ENCODE results near the gene MYB. TPM values are rescaled to one million over a fixed set of nuclear protein-coding genes. Genes with fewer than 3 reads are reported as not detected.
A peak's percentile ranks its signal among the peaks of the same experiment; 100 is the strongest.
"Not testable (repeated sequence)": the region's sequence is repeated elsewhere in the genome, so short reads cannot be mapped to it uniquely, and the experiment has no call there.

Gene MYB
- total RNA-seq, 1 donor from 2014 or later, result not detected

DNA sequence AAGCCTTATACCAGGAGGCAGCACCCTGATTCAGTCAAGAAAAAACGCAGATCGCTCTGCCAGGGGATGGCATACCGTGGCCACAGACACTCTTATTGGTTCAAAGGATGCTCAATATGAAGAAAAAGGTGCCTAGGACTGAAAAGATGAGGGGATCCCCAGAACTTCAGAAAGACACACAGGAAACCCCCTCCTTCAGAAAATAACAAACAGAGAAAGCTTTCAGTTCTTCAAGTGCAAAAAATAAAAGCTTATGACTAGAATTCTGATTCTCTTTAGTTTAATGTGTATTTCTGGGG is 17.7 kb upstream of the MYB start:
- DNase-seq (ENCODE audit: low read depth), result no peak

DNA sequence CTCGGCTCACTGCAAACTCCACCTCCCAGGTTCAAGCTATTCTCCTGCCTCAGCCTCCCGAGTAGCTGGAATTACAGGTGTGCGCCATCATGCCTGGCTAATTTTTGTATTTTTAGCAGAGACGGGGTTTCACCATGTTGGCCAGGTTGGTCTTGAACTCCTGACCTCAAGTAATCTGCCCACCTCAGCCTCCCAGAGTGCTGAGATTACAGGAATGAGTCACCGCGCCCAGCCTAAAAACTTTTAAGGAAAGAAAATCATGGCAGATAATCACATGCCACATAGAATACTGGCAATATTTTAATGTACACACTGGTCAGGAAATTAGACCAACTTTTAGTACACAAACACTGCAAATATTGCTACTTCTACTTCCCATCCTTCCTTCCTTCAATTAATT is 16.7 kb upstream of the MYB start:
- not testable (repeated sequence) for DNase-seq (ENCODE audit: low read depth)

- no peak for DNase-seq (ENCODE audit: low read depth)
Observed at GRCh38 chr6:135165031-135165430, 16.1 kb upstream of the MYB start.

- DNase-seq (ENCODE audit: low read depth), result no peak
Observed at GRCh38 chr6:135166515-135166914, 14.6 kb upstream of the MYB start.

DNA sequence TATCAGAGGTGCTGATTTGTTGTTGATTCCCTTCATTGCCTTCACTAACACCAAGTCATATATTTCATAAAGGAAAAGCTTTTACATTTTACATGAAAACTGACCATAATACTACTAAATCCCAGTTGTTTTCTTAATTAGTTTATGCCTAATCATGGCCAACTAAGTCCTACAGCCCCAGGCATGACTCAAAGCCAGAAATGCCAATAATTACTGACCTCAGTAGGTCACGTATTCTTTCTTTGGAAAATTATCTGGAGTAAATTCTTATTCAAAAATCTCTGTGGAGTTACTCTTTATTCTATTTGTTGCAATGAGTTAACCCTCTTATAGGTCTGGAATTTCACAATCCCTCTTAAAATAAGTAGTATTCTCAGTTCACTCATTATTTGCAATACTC is 13.5 kb upstream of the MYB start:
- no peak for DNase-seq (ENCODE audit: low read depth)

DNA sequence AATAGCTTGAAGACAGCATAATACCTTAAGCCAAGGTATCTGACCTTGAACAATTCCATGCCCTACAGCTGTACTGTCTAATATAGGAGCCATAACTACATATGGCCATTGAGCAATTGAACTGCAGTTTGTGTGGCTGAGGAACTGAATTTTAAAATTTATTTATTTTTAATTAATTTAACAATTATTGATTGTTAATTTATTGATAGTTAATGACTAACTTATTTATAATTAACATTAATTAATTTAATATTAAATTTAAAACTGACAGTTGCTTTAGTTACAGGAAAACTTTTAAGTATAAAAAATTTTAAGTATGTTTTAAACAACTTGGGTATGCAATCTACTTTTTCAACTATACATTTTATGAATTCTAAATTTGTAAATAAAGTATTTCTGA is 12.3 kb upstream of the MYB start:
- DNase-seq (ENCODE audit: low read depth), result no peak

DNA sequence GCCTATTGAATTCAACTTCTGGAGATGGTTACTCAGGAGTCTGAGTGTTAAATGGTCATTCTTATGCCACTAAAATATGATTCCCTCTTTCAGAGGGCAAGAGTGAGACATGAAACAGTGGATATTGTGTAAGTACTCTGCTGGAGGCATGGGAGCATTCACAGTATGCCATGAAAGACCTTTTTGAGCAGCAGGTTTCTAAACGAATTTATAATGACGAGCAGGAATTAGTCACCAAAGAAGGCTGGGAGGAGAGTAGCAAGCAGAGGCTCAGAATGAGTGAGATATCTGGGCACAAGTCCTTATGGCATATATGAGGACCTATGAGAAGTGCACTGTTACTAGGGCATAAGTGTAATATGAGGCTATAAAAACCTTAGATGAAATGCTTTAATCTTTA is 10.9 kb upstream of the MYB start:
- DNase-seq (ENCODE audit: low read depth), result no peak

DNA sequence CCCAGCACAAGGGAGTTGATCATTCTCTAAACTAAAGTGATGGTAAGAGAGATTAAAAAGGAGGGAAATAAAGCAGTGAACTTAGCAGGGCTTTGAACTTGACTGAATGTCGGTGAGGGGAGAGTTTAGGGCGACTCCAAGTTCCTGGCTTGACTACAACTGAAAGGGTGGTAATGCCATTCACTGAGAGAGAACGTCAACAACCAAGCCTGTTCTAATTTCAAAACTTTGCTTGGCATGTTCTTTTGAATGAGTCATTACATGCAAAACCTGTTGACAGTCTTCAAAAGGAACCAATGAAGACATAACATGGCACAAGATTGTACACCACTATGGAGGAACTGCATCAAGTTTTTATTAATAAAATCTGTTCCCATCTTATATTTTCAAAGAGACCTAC is 10.3 kb upstream of the MYB start:
- DNase-seq (ENCODE audit: low read depth), result no peak

- DNase-seq (ENCODE audit: low read depth), result no peak
Observed at GRCh38 chr6:135173242-135173988, 7.7 kb upstream of the MYB start.

DNA sequence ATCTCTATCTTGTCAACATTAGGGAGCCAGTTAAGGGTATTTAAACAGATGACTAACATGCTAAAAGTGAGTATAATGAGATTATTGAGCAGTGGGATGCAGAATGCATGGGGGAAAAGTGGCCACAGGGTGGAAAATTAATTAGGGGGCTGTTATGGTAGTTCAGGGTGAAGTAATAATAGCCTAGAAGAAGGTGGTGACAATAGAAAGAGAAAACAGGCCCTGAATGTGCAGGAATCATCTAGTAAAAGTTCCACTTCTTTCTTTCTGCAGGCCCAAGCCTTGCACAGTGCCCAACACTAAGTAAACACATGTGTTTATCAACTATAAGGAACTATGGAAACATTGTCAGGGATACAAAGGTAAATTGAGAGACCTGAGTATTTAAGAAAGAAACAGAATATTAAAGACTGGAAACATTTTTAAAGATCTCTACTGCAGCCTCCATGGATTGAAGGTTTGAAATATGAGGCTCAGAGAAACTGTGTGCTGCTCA is 7.1 kb upstream of the MYB start:
- DNase-seq (ENCODE audit: low read depth), result no peak

GRCh38 chr6:135176058-135176457 is 5.0 kb upstream of the MYB start:
- no peak for DNase-seq (ENCODE audit: low read depth)

DNA sequence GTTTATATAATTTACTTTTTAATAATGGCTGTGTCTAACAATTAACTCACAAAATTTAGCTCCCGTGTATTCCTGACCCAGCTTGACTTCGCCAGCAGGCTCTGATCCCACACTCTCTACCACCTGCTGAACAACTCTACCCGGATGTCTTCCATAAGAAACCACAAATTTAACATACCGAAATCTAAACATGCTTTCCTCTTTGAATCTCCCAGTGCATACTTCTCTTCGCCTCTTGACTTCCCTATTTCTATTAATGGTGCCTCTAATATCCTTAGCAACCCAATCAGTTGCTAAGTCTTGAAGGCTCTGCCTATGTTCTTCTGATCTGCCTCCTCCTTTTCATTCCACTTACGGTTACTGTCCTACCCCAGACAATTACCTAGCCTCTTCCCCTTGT is 4.6 kb upstream of the MYB start:
- no peak for DNase-seq (ENCODE audit: low read depth)

DNA sequence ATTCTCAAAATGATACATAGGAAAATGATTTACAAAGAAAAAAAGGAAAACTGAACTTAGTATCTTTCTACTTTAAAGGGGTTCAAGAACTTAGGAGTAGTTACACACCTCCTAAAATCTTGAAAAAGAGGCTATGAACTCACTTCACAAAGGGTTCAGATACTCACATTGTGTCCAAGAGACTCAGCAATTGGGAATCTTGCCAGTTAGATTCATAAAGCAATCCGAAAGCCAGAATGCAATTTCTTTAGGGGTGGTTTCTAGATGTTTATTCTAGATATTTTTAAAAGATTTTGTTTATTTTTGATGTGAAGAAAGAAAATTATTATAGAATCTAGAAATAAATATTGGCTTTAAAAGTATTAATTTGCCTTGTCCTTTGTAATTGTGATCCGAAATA is 1.7 kb upstream of the MYB start:
- DNase-seq (ENCODE audit: low read depth), result no peak

DNA sequence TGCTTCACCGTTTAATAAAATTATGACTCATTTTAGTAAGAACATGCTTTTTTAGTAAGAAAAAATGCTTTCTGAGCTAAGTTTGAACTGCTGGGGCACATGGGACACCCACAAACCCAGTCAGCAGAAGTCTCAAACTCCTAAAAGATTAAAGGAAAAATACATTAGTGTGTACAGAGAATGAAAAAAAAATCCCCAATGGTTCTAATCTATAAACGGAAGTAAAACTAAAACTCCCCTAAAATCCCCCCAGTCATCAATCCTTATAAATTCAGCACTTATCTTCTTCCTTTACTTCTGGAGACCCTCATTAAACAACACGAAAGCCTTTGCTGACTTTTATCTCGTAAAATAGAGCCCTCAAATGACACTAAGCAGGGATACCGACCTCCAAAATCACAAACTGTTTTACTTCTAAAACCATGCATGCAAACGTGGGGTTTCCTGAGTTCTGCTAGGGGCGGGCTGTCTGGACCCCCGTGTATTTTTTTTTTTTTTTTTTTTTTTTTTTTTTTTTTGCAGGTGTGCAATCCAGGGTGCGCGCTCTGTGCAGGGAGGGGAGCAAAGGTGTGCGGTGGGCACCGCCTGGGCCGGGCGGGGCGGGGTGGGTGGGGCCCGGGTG is 1.1 kb upstream of the MYB start:
- DNase-seq (ENCODE audit: low read depth), result no peak

DNA sequence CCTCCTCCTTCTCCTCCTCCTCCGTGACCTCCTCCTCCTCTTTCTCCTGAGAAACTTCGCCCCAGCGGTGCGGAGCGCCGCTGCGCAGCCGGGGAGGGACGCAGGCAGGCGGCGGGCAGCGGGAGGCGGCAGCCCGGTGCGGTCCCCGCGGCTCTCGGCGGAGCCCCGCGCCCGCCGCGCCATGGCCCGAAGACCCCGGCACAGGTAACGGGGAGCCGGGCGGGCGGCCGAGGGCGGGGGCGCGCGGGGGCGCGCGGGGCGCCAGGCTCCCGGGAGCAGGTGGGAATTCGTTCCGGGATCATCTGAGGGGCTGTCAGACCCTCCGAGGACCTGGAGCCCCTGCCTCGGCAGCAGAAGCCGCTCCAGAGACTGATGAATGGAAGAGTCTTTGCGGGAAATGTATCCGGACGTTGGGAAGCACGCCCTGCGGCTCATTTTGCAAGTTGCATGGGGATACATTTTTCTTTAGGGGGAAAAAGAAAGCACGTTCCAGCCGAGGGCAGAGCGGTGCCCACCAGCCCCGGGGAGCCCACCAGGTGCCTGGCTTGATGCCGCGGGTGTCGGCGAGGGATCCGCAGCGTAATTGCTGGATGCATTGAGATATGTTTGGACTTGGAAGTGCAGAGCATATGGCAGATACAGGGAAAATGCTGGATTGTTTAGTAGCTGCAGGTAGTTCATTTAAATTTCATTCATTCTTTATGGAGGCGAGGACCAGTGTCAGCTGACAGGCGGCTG is 394 bp downstream of the MYB start:
- DNase-seq (ENCODE audit: low read depth), result no peak

DNA sequence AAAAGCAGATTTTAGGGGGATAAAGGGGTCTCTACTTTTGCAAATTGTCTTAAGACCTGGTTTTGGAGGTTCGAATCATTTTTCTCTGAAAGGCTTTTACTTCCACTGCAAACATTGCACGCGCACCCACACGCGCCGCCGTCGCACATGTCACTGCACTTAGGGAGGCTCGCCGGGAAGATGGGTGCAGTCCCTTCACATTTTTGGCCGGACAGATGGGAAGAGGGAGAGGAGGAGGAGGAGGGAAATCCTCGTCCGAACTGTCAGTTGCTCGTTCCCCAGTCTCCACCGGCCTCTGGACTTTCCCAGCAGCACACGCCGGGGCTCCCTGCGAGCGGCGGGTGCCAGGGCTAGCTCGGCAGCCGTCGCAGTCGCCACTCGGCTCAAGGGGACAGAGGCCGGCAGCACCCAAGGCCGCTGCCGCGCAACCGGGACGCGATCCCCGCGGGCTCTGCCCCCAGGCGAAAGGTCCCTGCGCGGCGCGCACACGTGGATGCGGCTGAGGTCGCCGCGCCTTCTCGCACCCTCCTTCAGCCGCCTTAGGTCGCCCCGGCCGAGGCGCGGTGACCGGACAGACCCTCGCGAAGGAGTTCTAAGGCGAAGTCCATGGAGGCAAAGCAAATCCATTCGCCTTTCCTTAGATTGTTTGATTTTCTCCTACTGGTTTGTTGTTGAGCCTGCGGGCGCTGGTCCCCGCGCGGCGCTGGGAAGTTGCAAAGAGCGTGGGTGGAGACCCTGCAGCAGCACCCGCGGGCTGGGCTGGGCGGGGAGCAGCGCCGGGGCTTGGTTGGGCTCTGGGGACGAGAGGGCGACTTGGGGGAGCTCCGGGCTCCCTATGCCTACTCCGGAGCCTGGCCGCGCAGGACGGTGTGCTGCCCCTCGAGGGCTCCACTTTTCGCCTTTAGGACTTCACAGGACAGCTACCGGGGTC is 1.2 kb downstream of the MYB start:
- no peak for DNase-seq (ENCODE audit: low read depth)

- no peak for DNase-seq (ENCODE audit: low read depth)
Observed at GRCh38 chr6:135183002-135183531, 2.0 kb downstream of the MYB start.

GRCh38 chr6:135183532-135184440 is 2.7 kb downstream of the MYB start:
- DNase-seq (ENCODE audit: low read depth), result peak; percentile 44

DNA sequence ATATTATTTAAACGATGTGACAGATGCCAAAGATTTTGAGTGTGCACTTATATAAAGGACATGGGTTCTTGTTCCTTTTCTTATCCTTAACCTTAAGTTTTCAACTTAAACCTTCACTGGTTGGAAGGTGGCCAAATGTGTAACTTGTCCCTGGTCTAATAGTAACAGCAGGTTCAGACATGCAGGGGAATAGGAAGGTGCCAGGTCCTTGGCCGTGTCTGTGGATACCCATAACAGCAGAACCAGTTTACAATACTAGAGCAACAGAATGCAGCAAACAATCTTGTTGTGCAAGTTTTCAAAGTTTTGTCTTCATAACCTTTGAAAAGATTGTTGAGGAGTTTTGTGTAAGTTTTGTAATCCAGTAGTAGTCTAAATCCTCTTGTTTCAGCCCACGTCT is 4.4 kb downstream of the MYB start:
- DNase-seq (ENCODE audit: low read depth), result no peak

DNA sequence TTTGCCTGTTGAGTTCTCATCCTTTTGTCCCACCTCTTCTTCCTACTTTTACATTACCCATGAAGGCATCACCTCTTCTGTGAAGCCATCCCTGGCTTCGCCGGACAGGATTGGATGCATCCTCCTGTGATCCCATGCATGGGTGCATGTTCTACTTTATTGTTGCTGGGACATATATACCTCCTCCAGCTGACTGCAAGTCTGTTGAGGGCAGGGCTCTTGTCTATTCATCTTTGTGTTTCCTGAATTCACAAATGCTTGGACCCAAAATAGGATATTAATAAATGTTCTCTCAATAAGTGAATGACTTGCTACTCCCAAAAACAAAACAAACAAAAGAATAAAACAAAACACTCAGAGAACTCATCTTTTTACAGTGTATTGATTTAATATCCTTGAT is 5.1 kb downstream of the MYB start:
- no peak for DNase-seq (ENCODE audit: low read depth)

- no peak for DNase-seq (ENCODE audit: low read depth)
Observed at GRCh38 chr6:135187372-135187771, 6.3 kb downstream of the MYB start.

All from renal cortical epithelial cell (primary cell).